ENCODE results near the gene OR52J3.
"Not testable (repeated sequence)": the region's sequence is repeated elsewhere in the genome, so short reads cannot be mapped to it uniquely, and the experiment has no call there.

The OR52J3 gene

DNA sequence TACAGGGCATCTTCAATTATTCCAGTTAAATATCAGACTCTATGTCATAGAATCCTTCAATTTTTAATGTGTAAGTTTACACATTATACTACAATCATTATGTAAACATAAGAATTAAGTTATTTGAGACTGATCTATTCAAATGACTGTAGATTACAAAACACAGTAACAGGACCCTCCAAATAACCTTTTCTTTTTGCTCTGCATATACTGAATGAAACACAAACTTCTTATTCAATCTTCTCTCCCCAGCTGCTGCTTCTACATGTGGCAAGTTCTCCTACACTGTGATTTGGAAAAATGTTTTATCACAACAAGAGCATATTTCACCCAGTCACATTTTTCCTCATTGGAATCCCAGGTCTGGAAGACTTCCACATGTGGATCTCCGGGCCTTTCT is at the start of gene OR52J3:
Gene OR52J3, plus strand, starts transcription at position 301 of the 400 bp plus-strand sequence. Its CDS starts 0 bp downstream, at position 301.
- DNase-seq: no peak

DNA sequence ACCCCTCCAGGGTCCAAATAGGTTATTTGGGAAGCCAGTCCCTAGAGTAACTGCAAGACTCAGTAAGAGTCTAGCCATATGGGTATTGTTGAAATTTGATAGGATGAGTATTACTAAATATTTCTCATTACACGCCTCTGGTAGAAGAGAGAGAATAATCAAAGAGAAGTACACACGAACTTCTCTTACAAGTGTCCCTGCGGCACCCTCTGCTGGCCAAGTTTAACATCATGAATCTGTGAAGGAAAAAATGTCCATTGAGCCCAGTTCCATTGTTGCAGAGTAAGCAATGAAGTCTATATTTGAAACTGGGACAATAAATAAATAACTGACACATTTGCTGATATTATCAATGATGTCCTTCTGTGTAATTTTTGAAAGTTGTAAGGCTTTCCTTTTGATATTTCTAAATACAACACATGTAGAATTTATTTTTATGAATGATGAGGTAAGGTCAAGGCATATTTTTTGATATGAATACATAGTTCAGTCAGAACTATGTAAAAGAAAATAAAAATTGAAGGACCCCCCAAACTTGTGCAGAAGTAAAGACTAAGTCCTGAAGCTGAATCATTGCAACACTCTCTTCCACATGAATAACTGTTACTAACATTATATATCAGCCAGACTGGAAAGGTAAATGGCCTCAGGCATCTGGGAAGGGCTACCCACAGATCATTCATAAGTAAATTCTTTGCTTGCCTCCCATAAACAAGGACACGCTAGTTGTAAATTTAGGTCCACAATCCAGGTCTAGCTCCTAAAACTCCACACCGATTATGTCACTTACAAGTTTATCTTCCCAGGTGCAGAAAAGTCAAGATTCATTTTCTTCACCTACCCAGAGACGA is 41.7 kb upstream of the OR52J3 start:
- peak; percentile 19 to 49 for DNase-seq

DNA sequence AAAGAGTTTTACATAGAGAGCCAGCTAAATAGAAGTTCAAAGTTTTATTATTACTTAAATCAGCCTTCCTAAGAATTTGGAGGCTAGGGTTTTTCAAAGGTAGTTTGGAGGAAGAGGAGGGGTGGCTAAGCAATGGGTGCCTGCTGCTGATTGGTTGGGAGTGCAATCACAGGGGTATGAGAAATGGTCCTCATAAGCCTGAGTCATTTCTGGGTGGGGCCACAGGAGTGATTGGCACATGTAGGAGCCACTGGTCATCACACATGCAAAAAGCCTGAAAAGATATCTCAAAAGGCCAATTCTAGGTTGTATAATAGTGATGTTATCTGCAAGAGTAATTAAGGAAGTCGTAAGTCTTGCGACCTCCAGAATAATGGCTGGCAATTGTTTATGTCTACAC is 38.8 kb upstream of the OR52J3 start:
- DNase-seq: no peak

DNA sequence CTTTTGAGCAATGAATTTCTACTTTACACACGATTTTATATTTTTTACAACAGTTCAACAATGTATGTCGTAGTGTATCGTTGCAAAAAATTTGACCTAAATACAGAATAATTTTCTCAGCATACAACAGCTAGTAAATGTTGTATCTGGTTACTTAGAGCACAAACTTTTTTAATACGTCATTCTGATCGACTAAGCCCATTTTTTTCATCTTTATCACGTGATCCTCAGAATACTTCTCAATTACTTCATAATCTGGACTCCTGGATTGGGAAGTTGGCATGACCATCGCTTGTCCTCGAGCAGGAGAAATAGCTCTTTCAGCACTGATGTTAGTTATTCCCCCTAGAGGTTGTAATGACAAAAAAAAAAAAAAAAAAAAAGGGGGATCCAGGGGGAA is 35.1 kb upstream of the OR52J3 start:
- DNase-seq: no peak

DNA sequence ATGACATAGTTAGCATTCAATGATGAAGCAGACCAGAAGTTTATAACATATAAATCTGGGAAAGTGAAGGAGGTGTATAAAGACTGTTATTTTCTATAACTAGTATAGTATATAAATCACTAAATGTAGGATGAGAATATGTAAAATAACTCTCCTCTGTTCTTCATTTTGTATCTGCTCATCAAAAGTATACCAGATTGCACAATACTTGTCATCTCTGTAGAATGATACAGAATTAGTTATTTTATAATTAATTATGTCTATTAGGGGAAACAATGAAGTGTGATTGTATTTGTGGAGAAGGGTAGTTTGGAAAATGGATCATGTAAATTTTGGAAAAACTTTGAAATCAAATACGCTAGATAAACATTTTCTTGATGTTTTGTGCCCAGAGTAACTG is 33.3 kb upstream of the OR52J3 start:
- no peak for DNase-seq

DNA sequence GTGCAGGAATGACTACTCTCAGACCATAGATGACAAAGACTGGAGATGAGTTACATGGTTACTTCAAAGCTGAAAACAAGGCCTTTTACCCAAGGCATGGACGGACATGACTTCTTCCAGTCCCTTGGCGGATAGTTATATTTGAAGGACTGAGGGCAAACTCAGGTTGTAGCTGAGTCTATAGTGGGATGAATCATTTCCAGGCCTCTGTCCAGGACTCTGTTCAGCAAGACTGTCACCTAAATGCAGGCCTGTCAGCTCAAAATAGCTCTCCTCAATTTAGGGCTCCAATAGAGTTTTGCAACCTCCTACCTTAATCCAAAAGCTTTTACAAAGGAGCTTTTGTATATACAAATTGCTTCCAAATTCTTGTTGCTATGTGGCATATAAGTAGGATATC is 24.3 kb upstream of the OR52J3 start:
- DNase-seq: no peak

DNA sequence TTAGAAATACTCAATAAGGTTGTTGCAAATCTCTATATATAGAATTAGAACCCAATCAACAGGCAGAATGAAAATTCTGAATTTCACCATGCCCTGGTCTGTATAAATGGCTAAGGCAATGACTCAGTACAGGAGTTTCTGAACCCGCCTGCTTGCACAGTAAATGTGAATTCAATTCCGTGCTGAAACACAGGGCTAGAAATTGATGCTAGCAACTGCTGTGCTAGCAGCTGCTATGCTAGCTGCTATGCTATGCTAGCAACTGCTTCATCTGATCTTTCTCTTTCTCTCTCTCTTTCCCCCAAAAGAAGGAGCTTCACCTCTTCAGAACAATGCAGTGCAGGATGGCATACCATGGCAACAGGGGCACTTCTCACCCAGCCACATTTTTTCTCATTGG is 9.7 kb upstream of the OR52J3 start:
- no peak for DNase-seq

DNA sequence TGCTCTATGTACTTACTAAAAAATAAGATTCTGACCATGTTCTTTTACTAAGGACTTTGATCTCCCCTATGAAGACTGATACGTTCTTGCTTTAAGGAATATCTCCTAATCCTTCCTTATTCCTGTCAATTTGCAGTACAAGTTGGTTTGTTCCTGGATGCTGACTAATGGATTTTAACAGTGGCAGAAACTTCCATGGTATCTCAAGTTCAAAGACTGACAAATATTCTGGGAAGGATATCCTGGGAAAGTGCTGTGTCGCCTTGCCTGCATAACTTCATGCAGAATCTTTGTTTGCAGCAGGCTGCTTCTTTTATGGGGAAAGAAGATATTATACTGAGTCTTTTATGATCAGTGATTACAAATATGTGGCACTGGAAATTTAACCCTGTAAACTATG is 8.4 kb upstream of the OR52J3 start:
- DNase-seq: no peak

DNA sequence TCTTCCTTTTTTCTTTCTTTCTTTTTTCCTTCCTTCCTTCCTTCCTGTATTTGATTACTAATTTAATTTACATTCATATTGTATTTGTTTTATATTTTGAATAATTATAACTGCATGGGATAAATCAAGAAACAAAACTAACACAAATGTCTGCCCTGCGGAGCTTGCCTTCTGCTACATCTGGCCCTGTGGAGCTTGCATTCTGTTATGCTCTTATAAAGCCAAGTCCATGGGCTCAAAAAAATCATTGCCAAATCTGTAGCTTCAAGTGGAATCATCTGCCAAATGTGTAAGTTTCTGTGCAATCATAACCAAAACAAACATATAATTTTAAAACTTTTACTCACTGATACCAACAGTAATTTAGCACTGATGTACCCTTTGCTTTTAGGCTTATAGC is 8.0 kb upstream of the OR52J3 start:
- no peak for DNase-seq

DNA sequence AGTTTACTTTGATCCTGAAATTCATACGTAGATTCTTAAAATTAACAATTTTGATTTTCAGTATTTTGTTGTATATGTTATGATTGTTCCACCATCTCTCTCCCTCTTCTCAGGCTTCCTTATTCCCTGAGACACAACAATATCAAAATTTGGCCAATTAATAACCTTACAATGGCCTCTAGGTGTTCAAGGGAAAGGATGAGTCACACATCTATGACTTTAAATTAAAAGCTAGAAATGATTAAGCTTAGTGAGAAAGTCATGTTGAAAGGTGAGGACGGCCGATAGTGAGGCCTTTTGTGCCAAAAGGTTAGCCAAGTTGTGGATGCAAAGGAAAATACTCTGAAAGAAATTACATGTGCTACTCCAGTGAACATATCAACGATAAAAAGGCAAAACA is 5.5 kb upstream of the OR52J3 start:
- no peak for DNase-seq

DNA sequence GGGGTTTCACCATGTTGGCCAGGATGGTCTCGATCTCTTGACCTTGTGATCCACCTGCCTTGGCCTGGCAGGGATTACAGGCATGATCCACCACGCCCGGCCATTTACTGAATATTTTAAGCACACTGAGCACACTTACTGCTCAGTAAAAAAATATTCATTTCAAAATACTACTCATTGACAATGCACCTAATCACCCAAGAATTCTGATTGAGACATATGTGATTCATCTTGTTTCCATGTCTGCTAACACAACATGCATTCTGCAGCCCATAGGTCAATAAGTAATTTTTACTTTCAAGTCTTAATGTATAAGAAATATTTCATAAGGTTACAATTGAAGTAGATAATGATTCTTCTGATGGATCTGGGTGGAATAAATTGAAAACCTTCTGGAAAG is 4.2 kb upstream of the OR52J3 start:
- DNase-seq: no peak

DNA sequence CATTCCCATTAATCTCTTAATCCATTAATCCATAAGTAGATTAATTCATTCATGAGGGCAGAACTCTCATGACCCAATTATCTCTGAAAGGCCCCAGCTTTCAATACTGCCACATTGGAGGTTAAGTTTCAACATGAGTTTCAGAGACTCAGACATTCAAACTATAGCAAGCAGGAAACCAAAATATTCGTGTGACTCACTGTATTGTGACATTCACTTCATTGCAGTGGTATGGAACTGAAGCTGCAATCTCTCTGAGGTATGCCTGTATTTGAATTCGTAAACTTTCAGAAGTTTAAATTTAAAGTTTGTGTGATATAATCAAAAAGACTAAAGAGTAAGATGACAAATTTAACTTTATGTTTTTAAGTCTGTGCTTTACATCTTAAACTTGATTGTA is 2.9 kb upstream of the OR52J3 start:
- no peak for DNase-seq

DNA sequence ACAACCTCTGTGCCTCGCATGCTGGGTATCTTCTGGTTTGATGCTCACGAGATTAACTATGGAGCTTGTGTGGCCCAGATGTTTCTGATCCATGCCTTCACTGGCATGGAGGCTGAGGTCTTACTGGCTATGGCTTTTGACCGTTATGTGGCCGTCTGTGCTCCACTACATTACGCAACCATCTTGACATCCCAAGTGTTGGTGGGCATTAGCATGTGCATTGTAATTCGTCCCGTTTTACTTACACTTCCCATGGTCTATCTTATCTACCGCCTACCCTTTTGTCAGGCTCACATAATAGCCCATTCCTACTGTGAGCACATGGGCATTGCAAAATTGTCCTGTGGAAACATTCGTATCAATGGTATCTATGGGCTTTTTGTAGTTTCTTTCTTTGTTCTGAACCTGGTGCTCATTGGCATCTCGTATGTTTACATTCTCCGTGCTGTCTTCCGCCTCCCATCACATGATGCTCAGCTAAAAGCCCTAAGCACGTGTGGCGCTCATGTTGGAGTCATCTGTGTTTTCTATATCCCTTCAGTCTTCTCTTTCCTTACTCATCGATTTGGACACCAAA is 516 bp downstream of the OR52J3 start:
- DNase-seq: no peak

DNA sequence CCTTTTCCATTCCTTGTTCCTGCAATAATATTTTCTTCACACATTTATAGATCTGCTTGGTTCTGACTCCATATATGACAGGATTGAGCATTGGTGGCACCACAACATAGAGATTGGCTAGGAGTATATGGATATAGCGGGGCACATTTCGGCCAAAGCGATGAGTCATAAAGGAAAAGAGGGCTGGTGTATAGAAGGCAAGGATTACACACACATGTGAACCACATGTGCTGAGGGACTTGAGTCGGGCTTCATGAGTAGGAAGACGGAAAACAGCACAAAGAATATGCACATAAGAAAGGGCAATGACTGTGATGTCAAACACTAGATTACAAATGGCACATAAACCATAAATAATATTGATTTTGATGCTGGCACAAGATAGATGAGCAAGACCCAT is 12.4 kb downstream of the OR52J3 start:
- not testable (repeated sequence) for DNase-seq

DNA sequence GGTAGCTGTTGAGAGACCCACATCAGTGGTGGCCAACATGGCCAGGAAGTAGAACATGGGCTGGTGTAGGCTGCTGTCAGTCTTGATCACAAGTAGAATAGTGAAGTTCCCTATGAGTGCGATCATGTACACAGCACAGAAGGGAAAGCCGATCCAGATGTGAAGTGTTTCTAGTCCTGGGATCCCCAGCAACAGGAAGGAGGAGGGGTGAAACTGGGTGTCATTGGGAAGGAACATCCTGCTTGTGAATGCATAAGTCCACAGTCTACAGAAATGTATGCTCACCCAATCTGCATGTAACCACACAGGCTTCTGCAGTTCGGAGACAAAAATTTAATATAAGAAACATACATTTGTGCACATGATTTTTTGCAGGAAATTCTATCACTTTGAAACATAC is 13.1 kb downstream of the OR52J3 start, which contains the start of gene OR52E2:
Gene OR52E2, minus strand, starts transcription at position 237 of the 400 bp plus-strand sequence. Its CDS starts 0 bp downstream, at position 237.
- no peak for DNase-seq

DNA sequence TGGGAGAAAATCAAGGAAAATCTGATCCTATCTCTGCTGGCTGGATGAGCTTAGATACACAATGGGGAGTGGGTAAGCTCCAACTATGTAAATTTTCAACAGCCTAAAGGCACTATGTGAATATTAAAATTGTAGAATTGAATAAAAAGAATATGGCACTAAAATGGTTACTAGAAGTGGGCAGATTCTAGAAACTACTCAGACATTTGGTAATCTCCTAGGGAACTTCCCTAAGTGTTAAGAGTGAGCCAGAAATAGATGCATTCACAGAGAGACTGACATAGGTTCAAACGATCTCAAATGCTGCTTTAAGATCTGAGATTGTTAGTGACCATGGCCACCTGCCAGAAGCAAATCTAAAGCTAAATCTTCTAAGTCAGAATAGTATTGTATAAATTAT is 18.7 kb downstream of the OR52J3 start:
- DNase-seq: no peak

DNA sequence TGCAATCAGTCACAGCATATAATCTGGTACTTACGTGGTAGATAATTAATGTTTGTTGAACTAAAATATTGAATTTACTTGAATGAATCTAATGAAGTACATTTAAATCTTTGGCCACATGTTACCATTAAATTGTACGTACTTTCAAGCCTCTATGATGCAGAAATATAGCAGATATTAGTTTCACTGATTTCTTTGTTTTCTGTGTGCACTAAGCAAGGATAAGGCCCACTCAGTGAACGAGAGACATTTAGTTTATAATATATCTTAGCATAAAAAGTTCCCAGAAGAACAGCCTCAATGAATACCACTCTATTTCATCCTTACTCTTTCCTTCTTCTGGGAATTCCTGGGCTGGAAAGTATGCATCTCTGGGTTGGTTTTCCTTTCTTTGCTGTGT is 22.9 kb downstream of the OR52J3 start, which contains the start of gene OR52E1:
Gene OR52E1, plus strand, starts transcription at position 301 of the 400 bp plus-strand sequence.
- no peak for DNase-seq

DNA sequence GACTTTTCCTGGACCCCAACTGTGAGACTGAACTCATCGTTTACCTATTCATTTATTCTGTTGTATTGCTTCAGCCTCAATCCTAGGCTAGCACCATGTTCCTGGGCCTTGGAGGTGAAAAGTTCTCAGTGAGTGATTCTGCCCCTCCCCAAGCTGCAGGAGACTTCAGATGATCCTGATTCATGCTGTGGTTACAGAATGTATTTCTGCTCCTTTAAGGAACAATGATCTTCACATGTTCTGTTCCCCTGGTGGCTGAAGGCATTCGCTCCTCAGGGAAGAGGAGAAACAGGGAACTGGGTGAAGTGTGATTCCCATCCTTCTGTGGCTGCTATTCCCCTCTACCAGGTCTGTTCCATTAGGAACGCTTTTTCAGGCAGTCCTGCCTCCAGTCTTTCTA is 25.5 kb downstream of the OR52J3 start:
- no peak for DNase-seq

DNA sequence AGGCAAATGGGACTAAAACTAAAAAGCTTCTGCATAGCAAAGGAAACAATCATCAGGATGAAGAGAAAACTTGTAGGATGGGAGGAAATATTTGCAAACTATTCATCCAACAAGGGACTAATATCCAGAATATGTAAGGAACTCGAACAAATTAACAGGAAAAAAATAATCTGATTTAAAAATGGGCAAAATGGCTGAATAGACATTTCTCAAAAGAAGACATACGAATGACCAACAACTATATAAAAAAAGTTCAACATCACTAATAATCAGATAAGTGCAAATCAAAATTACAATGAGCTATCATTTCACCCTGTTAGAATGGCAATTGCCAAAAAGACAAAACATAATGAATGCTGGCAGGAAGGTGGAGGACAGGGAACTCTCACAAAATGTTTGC is 35.1 kb downstream of the OR52J3 start:
- no peak for DNase-seq

DNA sequence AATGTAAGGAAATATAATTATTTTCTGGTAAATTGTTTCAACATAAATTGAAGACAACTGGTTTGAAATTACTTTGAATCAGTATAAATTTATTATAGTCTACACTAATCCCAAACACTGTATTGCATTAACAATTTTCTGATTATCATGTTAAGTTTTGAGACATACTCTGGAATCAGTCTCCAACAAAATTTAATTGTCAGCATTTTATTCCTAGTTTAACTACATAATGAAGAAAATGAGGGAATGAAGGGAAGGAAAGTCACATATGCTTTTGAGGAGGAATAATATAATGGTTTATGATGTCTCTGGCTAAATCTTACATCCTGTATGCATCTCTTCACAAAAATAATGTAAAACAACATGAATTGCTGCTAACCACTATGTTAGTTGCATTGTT is 37.3 kb downstream of the OR52J3 start:
- no peak for DNase-seq

DNA sequence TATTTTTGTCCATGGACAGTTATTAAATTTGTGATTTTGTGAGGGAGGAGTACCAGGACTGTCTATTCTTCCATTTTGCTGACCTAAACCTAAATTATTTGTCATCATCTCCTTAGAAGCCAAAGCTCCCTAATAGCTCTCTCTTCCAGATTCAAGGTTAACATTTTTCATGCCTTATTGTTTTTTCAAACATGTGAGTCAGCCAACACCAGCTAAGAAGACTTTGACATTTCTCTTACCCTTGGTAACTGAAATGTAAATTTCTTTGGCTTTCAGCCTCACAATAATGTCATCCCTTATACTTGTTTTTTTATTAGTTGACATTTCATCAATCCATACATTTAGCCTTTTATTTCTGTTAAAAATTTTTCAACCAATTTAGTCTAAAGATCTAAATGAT is 42.2 kb downstream of the OR52J3 start:
- no peak for DNase-seq

DNA sequence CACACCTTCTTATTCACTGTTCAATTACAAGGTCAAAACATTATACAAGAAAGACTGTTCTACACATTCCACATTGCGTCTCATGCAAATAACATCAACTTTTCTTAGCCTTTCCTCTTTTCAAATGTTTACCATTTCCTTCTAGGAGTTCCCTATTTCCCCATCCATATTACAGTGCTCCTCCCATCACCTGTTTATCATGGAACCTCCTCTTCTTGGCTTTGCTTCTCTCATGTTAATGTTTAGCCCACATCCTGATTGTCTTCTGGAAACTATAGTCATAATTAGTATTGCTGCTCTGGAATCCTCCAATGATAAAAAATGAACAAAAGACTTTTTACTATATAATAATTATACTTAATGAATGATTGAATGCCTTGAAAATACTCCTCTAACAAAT is 44.3 kb downstream of the OR52J3 start:
- no peak for DNase-seq

DNA sequence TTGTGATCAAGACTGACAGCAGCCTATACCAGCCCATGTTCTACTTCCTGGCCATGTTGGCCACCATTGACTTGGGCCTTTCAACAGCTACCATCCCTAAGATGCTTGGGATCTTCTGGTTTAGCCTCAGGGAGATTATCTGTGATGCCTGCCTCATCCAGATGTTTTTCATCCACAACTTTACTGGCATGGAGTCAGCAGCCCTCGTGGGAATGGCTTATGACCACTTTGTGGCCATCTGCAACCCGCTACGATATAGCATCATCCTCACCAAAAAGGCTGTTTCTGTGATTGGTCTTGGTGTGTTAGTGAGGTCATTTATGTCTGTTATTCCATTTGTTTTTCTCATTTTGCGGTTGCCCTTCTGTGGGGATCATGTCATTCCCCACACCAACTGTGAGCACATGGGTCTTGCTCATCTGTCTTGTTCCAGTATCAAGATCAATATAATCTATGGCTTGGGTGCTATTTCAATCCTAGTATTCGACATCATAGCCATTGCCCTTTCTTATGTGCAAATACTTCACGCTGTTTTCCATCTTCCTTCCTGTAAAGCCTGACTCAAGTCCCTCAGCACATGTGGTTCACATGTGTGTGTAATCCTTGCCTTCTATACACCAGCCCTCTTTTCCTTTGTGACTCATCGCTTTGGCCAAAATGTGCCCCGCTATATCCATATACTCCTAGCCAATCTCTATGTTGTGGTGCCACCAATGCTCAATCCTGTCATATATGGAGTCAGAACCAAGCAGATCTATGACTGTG is 46.7 kb downstream of the OR52J3 start:
- DNase-seq: no peak

DNA sequence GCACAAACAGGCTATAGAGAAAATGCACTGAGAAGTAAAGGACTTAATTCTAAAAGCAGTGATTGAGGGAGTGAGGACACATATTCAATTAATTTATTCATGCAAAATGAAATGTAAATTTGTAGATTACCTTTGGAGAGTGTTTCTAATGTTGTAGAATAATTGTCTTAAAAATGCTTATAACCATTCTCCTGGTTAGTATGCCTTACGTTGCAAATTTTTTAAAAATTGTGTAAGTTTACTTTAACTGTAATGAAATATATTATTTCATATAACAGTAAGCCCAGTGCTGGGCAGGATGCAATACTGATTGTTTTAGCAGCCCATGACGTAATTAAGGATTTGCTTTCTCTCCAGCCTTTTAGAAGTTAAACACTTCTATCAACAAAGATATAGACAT is 49.7 kb downstream of the OR52J3 start:
- no peak for DNase-seq
